ENCODE results near the gene CFAP54.
A peak's percentile ranks its signal among the peaks of the same experiment; 100 is the strongest.

Gene CFAP54

GRCh38 chr12:96906498-96906848 lies 417.1 kb downstream of the CFAP54 start:
- no peak for DNase-seq

GRCh38 chr12:96906849-96907670 lies 417.7 kb downstream of the CFAP54 start, which contains the start of gene NEDD1:
Gene NEDD1 (plus strand): TSS chr12:96907257. CDS start chr12:96909760, 2,503 bp downstream.
- DNase-seq = peak; percentile 72

GRCh38 chr12:96907671-96908422 lies 418.5 kb downstream of the CFAP54 start:
- DNase-seq = peak; percentile 57

- DNase-seq = no peak
These were observed 419.0 kb downstream of the CFAP54 start for GRCh38 chr12:96908423-96908675.

GRCh38 chr12:96912261-96912660 lies 422.9 kb downstream of the CFAP54 start:
- DNase-seq = no peak

- no peak for DNase-seq
These were observed 423.6 kb downstream of the CFAP54 start for GRCh38 chr12:96912943-96913342.

- no peak for DNase-seq
These were observed 430.3 kb downstream of the CFAP54 start for GRCh38 chr12:96919510-96920210.
